Measurements from ENCODE around the gene PIK3C2A. TPM values are rescaled to one million over a fixed set of nuclear protein-coding genes. Genes with fewer than 3 reads are reported as not detected.

The PIK3C2A gene
- total RNA-seq, 1 donor from 2014 or later, result 35.0 TPM

DNA sequence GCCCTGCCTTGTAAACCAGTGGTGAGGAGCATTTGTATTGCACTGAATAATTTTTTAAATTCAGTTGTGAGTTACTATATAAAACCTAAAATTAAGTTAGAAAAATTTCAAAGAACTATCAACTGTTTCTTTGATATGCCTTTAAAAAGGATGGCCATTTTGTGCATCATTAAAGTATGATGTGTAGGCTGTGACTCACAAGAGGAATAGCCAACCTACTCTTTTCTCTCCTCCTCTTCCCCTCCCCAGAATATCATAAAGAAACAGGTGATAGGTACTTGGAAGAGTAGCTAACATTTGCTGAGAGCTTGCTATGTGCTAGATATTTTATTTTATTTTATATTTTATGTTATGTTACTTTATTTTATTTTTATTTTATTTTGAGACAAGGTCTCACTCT is 10.6 kb upstream of the PIK3C2A start:
- Histone ChIP-seq H3K27me3 (ENCODE audit: control insufficient read depth, insufficient read depth, low read length) (no peaks in the 10 kb centered on the region), H3K4me3 (ENCODE audit: low read depth, low read length) (no peak overlapping the region), H3K36me3 (ENCODE audit: control insufficient read depth, insufficient read depth, low read length) (no peaks in the 10 kb centered on the region)
- no peak for FAIRE-seq
- DNase-seq (ENCODE audit: low read depth), result no peak
- no peak for TF ChIP-seq CTCF (IDR thresholded peaks at IDR 0.05; ENCODE audit: insufficient read depth, low read length, severe bottlenecking)

DNA sequence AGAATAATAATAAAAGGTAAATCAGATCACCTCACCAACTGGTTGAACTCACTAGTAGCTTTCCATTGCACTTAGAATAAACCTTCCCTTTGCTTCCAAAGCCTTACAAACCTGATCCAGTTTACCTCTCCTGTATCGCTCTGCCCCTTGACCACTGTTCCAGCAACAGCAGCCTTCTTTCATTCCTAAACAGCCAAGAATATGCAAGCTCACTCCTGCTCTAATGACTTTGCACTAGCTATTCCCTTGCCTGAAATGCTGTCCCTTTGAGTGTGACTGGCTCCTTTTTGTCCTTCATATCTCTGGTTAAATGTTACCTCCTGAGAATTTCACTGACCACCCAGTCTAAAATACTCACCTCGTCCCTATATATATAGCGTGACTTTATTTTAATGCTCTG is 9.6 kb upstream of the PIK3C2A start:
- no peak for TF ChIP-seq CTCF (IDR thresholded peaks at IDR 0.05; ENCODE audit: insufficient read depth, low read length, severe bottlenecking)
- H3K36me3 ChIP-seq (ENCODE audit: control insufficient read depth, insufficient read depth, low read length), result no peaks in the 10 kb centered on the region
- H3K4me3 ChIP-seq (ENCODE audit: low read depth, low read length), result no peak overlapping the region
- H3K27me3 ChIP-seq (ENCODE audit: control insufficient read depth, insufficient read depth, low read length), result no peaks in the 10 kb centered on the region
- FAIRE-seq (no peak), DNase-seq (ENCODE audit: low read depth) (no peak)

DNA sequence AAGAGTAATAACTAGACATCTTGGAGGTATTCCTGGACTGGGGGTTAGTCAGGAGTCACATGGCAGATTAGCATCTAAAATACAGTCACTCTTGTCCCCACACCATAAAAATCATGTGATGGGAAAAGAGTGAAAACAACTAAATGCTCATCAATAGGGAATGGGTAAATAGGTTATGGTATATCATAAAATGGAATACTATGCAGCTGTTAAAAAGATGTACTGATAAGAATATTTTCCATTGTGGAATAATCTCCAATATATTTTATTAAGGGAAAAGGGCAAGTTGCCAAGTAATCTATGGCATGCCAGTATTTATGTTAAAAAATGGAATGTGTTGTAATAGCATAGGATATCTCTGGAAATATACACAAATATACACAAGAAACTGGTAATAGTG is 6.6 kb upstream of the PIK3C2A start:
- no peaks in the 10 kb centered on the region for H3K27me3 ChIP-seq (ENCODE audit: control insufficient read depth, insufficient read depth, low read length)
- TF ChIP-seq CTCF (IDR thresholded peaks at IDR 0.05; ENCODE audit: insufficient read depth, low read length, severe bottlenecking), result no peak
- no peaks in the 10 kb centered on the region for H3K36me3 ChIP-seq (ENCODE audit: control insufficient read depth, insufficient read depth, low read length)
- no peak overlapping the region for H3K4me3 ChIP-seq (ENCODE audit: low read depth, low read length)
- DNase-seq (ENCODE audit: low read depth) (no peak), FAIRE-seq (no peak)

- Histone ChIP-seq H3K4me3 (ENCODE audit: low read depth, low read length) (no peak overlapping the region), H3K36me3 (ENCODE audit: control insufficient read depth, insufficient read depth, low read length) (no peaks in the 10 kb centered on the region), H3K27me3 (ENCODE audit: control insufficient read depth, insufficient read depth, low read length) (no peaks in the 10 kb centered on the region)
- DNase-seq (ENCODE audit: low read depth) (no peak), FAIRE-seq (no peak)
- TF ChIP-seq CTCF (IDR thresholded peaks at IDR 0.05; ENCODE audit: insufficient read depth, low read length, severe bottlenecking), result no peak
These were observed 3.5 kb upstream of the PIK3C2A start for GRCh38 chr11:17211286-17211685.

DNA sequence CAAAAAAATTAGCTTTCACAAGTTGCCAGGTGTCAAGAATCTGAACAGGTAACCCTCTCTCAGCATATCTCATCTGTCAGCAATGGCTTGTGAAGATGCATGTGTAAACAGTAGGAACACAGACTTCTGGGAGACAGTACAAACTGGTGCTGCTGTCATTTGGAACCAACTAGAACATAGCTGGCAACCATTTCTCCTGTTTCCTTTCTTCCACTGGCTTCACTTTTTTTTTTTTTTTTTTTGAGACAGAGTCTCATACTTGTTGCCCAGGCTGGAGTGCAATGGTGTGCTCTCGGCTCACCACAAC is 2.1 kb upstream of the PIK3C2A start:
- Histone ChIP-seq H3K4me3 (ENCODE audit: low read depth, low read length) (no peak overlapping the region), H3K36me3 (ENCODE audit: control insufficient read depth, insufficient read depth, low read length) (no peaks in the 10 kb centered on the region), H3K27me3 (ENCODE audit: control insufficient read depth, insufficient read depth, low read length) (no peaks in the 10 kb centered on the region)
- no peak for DNase-seq (ENCODE audit: low read depth)
- no peak for FAIRE-seq
- TF ChIP-seq CTCF (IDR thresholded peaks at IDR 0.05; ENCODE audit: insufficient read depth, low read length, severe bottlenecking), result no peak

GRCh38 chr11:17208257-17208999 is 642 bp upstream of the PIK3C2A start:
- peak overlapping the region; percentile 91 for H3K4me3 ChIP-seq (ENCODE audit: low read depth, low read length)
- H3K36me3 ChIP-seq (ENCODE audit: control insufficient read depth, insufficient read depth, low read length), result no peaks in the 10 kb centered on the region
- no peaks in the 10 kb centered on the region for H3K27me3 ChIP-seq (ENCODE audit: control insufficient read depth, insufficient read depth, low read length)
- peak; percentile 81 for DNase-seq (ENCODE audit: low read depth)
- TF ChIP-seq CTCF (IDR thresholded peaks at IDR 0.05; ENCODE audit: insufficient read depth, low read length, severe bottlenecking), result no peak
- FAIRE-seq, result no peak

Measured in bronchial epithelial cell (primary cell).